Choroid plexus epithelial cell (primary cell): ENCODE measurements around the gene MRTO4.

Source experiments
- DNase-seq: peaks from one replicate; pipeline ENCODE4 v3.0.0-alpha.2; 2010; ENCODE audit warnings: low read depth
- H3K4me3 ChIP-seq: 2 replicates; pipeline ENCODE4 v1.5.1; 2011; ENCODE audit warnings: low read depth, mild to moderate bottlenecking, control low read depth, low read length, moderate library complexity
- CTCF ChIP-seq: conservative IDR thresholded peaks from 2 replicates; pipeline ENCODE4 v1.5.1; 2011; ENCODE audit warnings: low read depth, mild to moderate bottlenecking, control low read depth, inconsistent platforms, low read length, moderate library complexity

The MRTO4 gene

GRCh38 chr1:19206947-19207346, 44.7 kb upstream of the MRTO4 start:
- no peak for DNase-seq
- H3K4me3 ChIP-seq: no peak overlapping the region
- no peak for TF ChIP-seq CTCF

- DNase-seq: peak; percentile 83
- TF ChIP-seq CTCF: no peak
- peak overlapping the region; percentile 85 for H3K4me3 ChIP-seq
Observed at GRCh38 chr1:19208710-19209438, 42.7 kb upstream of the MRTO4 start.

- TF ChIP-seq CTCF: no peak
- peak; percentile 84 for DNase-seq
- H3K4me3 ChIP-seq: peak overlapping the region; percentile 85
Observed at GRCh38 chr1:19209439-19209989, 42.1 kb upstream of the MRTO4 start.

GRCh38 chr1:19209990-19210771, 41.4 kb upstream of the MRTO4 start, which contains the start of gene UBR4:
Gene UBR4, minus strand, starts transcription at chr1:19210266. Its CDS starts 18 bp downstream, at chr1:19210248.
- DNase-seq: peak; percentile 95
- TF ChIP-seq CTCF: no peak
- H3K4me3 ChIP-seq: peak within 1 kb of the TSS; percentile 85

- H3K4me3 ChIP-seq: peak overlapping the region; percentile 85
- TF ChIP-seq CTCF: no peak
- DNase-seq: peak; percentile 39
Observed at GRCh38 chr1:19210772-19211549, 40.6 kb upstream of the MRTO4 start.

GRCh38 chr1:19212167-19212566, 39.4 kb upstream of the MRTO4 start:
- no peak for TF ChIP-seq CTCF
- DNase-seq: no peak
- H3K4me3 ChIP-seq: no peak overlapping the region
